Hypothalamus (tissue), 51 donors: ENCODE data around the gene KARS1.
A peak's percentile ranks its signal among the peaks of the same experiment; 100 is the strongest.

Experiments used
- DNase-seq, 51 donors: peaks; one replicate each; lab custom pipeline; 2025; lab: John Stamatoyannopoulos, UW

Gene KARS1

GRCh38 chr16:75590920-75591843, 56.3 kb downstream of the KARS1 start:
- peak in 26 of 51 donors; percentile 3 to 59 (median 26) for DNase-seq

GRCh38 chr16:75589306-75589705, 58.2 kb downstream of the KARS1 start:
- DNase-seq = peak in 14 of 51 donors; percentile 3 to 37 (median 20)

GRCh38 chr16:75588716-75589115, 58.7 kb downstream of the KARS1 start:
- peak in 1 of 51 donors; percentile 6 for DNase-seq

- no peak for DNase-seq
These were observed 63.4 kb downstream of the KARS1 start for GRCh38 chr16:75584108-75584507.

GRCh38 chr16:75579281-75579834, 68.1 kb downstream of the KARS1 start:
- peak in 6 of 51 donors; percentile 8 to 51 (median 18) for DNase-seq

- DNase-seq = no peak
These were observed 68.7 kb downstream of the KARS1 start for GRCh38 chr16:75578725-75579124.

- no peak for DNase-seq
These were observed 69.3 kb downstream of the KARS1 start for GRCh38 chr16:75578212-75578611.
